ENCODE measurements around the gene DNAH10. TPM values are rescaled to one million over a fixed set of nuclear protein-coding genes. Genes with fewer than 3 reads are reported as not detected.
A peak's percentile ranks its signal among the peaks of the same experiment; 100 is the strongest.

DNAH10 gene
- total RNA-seq, 2 donors from 2014 or later, result 0.09 to 0.64 TPM

DNA sequence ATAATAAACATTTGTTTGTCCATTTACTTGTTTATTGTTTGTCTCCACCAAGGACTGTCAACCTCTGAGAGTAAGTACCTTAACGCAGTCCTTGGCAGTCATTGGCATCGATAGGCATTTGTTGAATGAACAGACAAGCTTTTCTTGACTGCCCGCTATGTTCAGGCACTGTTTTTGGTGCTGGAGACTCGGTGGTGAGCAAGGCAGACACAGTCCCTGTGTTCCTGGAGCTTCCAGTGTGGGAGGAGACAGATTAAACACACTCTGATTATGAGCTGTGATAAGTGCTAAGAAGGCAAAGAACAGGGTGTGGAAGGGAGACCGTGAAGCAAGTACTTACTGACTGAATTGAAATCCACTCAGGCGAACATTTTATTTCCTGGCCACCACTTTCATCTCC, 48.7 kb upstream of the DNAH10 start:
- Mint-ChIP-seq H3K9me3 (no peaks in the 10 kb centered on the region), H3K27me3 (ENCODE audit: insufficient read depth) (no peaks in the 10 kb centered on the region), H3K27ac (peak overlapping the region; percentile 91), H3K4me1 (peaks cover 31% of the 10 kb centered on the region), H3K36me3 (ENCODE audit: low read depth) (peaks cover 11% of the 10 kb centered on the region), H3K4me3 (peak overlapping the region; percentile 96)
- no peaks in the 10 kb centered on the region for H3K9me3 ChIP-seq (ENCODE audit: control insufficient read depth, low read length)
- TF ChIP-seq CTCF (conservative IDR thresholded peaks at IDR 0.05), result no peak
- no peaks in the 10 kb centered on the region for H3K27me3 ChIP-seq (ENCODE audit: control insufficient read depth, insufficient read depth, low read length, poor library complexity, severe bottlenecking)
- WGBS, 2 experiments (ENCODE audit: insufficient coverage in 1 of 2, insufficient read length in 1 of 2), result 65 to 71% methylated on average over 5 to 6 of the region's 6 CpGs
- H3K27ac ChIP-seq (ENCODE audit: low read depth, low read length), result no peak overlapping the region
- H3K36me3 ChIP-seq (ENCODE audit: control insufficient read depth, insufficient read depth, low read length), result no peaks in the 10 kb centered on the region
- no peak for DNase-seq
- H3K9ac ChIP-seq (ENCODE audit: extremely low read depth, low read length, poor library complexity, severe bottlenecking), result peak overlapping the region; percentile 84
- H3K4me1 ChIP-seq (ENCODE audit: control insufficient read depth, insufficient read depth, low read length), result peaks cover 2% of the 10 kb centered on the region
- H3K4me3 ChIP-seq (ENCODE audit: low read length), result peak overlapping the region; percentile 93

DNA sequence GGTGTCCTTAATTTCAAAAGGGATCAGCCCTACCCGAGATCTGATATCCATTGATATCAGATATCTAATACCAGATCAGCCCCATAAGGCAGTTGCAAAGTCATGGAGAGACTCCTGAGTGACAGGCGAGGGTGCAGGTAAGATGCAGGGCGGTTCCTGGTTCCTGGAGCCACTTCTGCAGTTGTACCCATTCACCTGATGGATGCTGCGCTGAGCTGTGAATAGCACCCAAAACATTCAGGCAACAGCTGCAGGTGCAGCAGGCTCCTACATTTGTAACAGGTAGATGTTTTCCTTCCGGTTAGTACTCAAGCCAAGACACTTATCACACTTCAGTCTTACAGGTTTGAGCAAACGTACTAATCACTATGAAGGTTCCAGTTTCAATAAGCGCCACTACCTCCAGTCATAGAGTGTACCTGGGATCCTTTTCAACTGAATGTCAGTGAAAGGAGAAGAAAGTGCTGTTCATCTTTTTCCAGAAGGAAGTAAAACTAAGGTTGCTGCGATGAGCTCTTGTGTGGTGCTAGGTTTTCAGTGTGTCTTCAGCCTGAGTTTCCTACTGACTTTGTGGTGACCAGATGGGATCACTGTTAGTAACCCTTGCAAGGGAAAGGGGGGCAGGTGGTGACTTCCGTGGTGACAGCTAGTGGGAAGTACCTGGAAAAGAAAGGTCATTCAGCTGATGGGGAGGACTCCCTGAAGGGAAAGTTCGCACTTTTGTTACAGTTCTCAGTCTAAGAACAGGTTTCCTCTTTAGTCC, 48.1 kb upstream of the DNAH10 start:
- peaks cover 11% of the 10 kb centered on the region for H3K36me3 Mint-ChIP-seq (ENCODE audit: low read depth)

GRCh38 chr12:123715195-123715594, 46.9 kb upstream of the DNAH10 start:
- Histone ChIP-seq H3K9ac (ENCODE audit: extremely low read depth, low read length, poor library complexity, severe bottlenecking) (no peak overlapping the region), H3K9me3 (ENCODE audit: control insufficient read depth, low read length) (no peaks in the 10 kb centered on the region), H3K4me3 (ENCODE audit: low read length) (no peak overlapping the region), H3K4me1 (ENCODE audit: control insufficient read depth, insufficient read depth, low read length) (peaks cover 7% of the 10 kb centered on the region), H3K36me3 (ENCODE audit: control insufficient read depth, insufficient read depth, low read length) (no peaks in the 10 kb centered on the region), H3K27me3 (ENCODE audit: control insufficient read depth, insufficient read depth, low read length, poor library complexity, severe bottlenecking) (no peaks in the 10 kb centered on the region), H3K27ac (ENCODE audit: low read depth, low read length) (no peak overlapping the region)
- Mint-ChIP-seq H3K4me3 (peak overlapping the region; percentile 96), H3K36me3 (ENCODE audit: low read depth) (peaks cover 9% of the 10 kb centered on the region), H3K27ac (no peak overlapping the region), H3K4me1 (peaks cover 40% of the 10 kb centered on the region), H3K27me3 (ENCODE audit: insufficient read depth) (no peaks in the 10 kb centered on the region), H3K9me3 (no peaks in the 10 kb centered on the region)
- no peak for TF ChIP-seq CTCF (conservative IDR thresholded peaks at IDR 0.05)
- no peak for DNase-seq
- 89 to 100% methylated on average over 2 of the region's 2 CpGs for WGBS, 2 experiments (ENCODE audit: insufficient coverage in 1 of 2, insufficient read length in 1 of 2)

More for the DNA sequence above, 48.1 kb upstream of the DNAH10 start:
- H3K9ac ChIP-seq (ENCODE audit: extremely low read depth, low read length, poor library complexity, severe bottlenecking), result no peak overlapping the region
- Mint-ChIP-seq H3K27ac (peak overlapping the region; percentile 91), H3K4me3 (peak overlapping the region; percentile 96), H3K27me3 (ENCODE audit: insufficient read depth) (no peaks in the 10 kb centered on the region), H3K4me1 (peaks cover 33% of the 10 kb centered on the region), H3K9me3 (no peaks in the 10 kb centered on the region)
- no peaks in the 10 kb centered on the region for H3K9me3 ChIP-seq (ENCODE audit: control insufficient read depth, low read length)
- TF ChIP-seq CTCF (conservative IDR thresholded peaks at IDR 0.05), result no peak
- 77 to 90% methylated on average over 8 to 10 of the region's 10 CpGs for WGBS, 2 experiments (ENCODE audit: insufficient coverage in 1 of 2, insufficient read length in 1 of 2)
- H3K36me3 ChIP-seq (ENCODE audit: control insufficient read depth, insufficient read depth, low read length), result no peaks in the 10 kb centered on the region
- no peaks in the 10 kb centered on the region for H3K27me3 ChIP-seq (ENCODE audit: control insufficient read depth, insufficient read depth, low read length, poor library complexity, severe bottlenecking)
- DNase-seq, result no peak
- peak overlapping the region; percentile 93 for H3K4me3 ChIP-seq (ENCODE audit: low read length)
- no peak overlapping the region for H3K27ac ChIP-seq (ENCODE audit: low read depth, low read length)
- H3K4me1 ChIP-seq (ENCODE audit: control insufficient read depth, insufficient read depth, low read length), result peaks cover 2% of the 10 kb centered on the region
